ENCODE data around the gene CD247.

CD247 gene

DNA sequence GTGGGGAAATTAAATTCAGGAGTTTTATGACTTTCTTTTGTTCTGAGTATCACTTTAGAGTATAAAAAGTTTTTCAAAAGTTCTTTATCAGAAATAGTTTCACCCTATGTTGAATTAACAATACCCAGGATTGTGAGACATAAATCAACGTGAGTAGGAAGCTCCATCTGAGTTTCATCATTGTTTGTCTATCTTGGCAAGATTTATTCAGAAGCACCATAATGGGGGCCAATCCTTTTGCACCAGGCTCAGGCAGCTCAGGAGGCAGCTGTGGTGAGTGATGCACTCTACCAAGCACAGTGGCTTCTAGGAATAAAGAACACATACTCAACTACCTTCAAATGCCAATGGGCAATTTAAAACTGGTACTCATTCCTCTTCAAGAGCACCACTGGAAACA, 23.3 kb upstream of the CD247 start:
- DNase-seq, result no peak

DNA sequence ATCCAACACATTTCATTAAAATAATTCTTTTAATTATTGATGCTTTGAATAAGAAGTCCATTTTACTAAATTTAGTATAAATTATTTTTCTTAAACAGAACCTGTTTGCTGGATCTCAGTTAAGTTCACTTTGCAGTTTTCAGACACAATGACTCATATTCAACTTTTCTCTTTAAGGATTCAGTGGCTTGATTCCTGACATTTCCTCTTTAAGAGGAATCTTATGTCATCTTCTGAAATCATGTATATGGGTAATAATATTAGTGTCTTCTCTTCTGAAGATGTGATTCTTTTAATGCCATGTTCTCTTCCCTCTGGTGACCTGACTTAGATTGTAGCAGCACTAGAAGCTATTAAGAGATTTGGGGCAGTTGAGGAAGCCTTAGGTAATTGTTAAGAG, 22.7 kb upstream of the CD247 start:
- no peak for DNase-seq

DNA sequence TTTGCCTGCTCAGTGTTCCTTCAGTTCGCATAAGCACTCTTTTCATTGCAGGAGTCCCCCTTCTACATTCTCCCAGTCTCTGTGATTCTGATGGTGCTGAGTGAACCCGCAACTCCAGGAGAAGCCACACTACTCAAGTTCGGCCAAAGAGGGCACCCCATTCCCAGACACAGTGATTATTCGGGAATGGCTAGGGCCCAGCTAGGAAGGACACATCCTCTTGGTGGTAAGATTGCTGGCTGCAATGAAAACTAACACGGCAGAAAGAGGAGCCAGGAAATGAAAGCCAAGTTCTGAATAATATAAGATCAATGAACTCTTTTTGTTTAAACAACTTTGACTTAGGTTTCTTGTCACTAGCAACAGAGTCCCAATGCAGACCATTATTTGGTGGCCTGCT, 20.3 kb upstream of the CD247 start:
- DNase-seq, result no peak

DNA sequence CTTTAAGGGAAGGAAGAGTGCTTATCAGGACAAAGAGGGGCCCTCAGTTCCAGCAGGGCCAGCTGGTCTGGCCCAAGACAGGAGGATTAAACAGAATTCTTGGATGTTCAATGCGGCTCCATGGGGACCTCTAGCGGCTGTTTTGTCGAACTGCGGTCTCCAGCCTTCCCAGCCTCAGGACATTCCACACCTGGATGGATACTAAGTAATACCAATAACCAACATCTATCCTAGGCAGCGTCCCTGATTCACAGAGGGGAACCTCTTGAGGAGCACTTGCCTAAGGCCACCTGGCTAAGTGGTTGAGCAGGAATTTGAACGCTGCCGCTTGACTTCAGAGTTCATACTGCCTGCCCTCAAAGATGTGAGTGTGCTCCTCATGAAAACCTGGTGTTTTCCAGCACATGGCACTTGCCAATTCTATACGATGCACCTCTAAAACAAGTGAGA, 15.5 kb upstream of the CD247 start:
- peak in 3 of 4 experiments; percentile 23 to 51 (median 44) for DNase-seq

DNA sequence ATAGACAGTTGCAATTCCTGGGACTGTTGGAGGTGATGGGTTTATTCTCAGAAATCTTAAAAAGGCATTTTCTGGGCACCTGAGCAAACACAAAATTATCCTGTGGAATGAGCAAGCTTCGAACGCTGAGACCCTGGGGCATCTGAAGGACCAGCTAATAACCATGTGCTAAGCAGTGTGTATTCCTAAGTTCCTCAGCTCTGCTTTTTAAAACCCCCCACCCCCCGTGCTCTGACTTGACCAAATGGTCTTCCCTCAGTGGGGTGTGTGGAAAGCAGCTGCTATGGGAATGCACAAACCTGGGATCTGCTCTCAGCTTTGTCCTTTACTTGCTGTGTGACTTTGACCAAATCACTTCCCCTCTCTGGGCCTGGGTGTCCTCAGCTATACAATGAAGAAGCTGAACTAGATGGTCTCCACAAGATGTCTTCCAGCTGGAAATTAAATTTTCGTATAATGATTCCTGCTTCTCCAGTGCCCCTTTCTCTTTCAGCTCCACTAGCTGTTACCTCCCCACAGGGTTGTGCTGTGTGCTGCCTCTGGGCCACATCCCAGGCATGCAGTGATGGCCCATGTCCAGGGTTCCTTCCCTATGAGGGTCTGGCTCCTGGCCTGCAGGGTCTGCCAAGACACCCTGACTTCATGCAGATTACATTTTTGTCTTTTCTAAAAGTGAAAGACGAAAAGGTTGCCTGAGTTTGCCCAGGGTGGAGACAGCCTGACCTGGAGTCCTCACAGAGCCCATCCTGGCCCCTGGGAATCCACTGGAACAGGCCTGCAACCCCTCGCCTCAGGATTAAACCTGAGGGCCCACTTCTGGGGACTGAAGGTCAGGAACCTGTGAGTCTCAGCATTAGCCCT, 14.9 kb upstream of the CD247 start:
- no peak for DNase-seq

DNA sequence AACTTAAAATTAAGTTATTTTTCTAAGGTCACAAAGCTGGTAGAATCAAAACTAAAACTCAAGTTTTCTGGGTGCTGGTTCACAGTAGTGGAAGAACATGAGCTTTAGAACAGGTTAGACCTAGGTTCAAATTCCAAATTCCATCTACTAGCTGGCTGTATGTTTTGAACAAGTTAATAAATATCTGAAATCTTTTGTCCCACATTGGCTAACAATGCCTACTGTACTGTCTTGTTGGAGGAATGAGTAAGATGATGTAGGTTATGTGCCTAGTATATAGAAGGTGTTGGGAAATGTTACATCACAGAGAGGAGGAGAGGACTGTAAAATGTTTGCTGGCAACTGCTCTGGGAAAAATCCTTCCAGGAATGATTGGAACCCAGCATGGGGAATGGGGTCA, 14.0 kb upstream of the CD247 start:
- DNase-seq, result no peak

DNA sequence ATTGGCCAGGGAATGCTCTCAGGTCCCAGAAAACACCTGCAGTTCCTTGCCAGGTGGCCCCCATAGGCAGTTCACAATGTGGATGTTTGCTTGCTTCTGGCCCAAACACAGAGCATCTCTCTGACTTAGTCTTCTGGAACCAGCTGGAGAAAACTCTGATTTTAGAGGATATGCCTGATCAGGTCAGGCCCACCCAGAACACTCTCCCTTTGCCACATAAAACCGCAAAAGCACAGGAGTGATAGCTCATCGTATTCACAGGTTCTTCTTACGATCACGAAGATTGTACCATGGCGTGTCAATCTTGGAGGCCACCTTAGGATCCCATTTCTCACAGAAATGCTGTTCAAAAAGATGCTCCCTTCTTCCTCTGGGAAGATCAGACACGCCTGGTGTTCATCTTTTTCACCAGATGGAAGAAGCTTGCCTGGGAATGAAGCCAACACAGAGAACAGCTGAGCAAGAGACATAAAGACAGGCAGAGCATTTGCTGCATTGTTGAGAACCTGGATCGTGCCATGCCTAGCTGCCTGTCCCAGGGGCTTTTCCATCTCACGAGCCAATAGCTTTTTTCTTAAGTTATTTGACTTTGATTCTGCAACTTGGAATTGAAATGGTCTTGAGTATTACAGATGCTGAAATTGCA, 11.6 kb upstream of the CD247 start:
- no peak for DNase-seq

DNA sequence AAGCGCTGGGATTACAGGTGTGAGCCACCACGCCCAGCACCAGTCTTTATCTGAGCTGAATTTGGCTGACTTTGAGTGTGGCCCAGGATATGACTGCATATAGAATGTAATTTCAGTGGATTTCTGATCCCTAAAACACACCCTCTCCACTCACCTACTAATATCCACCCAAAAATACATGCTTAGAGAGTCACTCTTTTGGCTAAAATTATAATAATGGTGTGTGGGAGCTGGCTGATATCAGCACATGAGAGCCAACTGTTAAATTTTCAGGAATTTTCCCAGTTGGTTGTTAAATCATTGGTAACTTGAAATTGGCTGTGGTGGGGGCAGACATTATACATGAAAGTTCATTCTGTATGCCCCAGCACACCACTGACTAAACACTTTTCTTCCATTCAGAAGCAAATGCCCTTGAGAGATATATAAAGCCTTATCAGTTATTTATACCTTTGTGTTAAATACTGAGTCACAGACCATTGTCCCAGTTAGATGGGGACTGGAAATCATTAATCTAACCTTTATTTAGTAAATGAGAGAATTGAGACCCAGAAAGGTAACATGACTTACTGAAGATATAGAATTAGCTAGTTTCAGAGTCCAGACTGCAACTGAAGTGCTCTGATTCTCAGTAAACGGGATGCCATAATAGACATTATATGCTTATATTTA, 9.9 kb upstream of the CD247 start:
- DNase-seq, result no peak

DNA sequence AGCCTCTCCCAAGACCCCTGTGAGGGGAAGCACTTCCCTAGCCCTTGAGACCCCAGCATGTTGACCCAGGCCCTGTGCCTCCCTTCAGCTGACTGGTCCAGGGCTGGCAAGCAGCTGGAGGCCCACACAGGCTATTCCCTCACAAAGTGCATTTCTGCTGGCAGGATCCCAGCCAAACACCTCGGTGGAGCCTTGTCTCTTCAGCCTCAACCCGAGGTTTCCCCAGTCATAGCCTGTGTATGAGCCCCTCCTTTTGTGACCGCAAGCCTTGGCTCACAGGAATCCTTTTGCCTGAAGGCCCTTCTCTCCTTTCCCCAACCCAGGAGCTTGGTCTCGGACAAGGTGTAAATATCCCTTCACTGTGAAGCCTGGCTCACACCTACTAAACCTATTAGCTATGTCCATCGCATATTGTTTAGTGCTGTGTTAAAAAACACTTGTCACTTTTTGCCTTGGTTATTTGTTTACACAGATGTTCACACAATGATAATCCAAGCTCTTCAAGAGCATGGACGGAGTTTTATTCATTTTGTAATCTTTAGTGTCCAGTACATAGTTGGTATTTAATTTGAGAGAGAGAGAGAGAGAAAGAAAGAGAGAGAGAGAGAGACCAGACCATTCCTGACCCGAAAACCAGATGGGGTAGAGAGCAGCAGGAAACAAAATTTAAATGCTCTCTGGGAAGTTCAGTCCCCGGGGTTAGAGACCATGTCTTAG, 8.5 kb upstream of the CD247 start:
- no peak for DNase-seq

DNA sequence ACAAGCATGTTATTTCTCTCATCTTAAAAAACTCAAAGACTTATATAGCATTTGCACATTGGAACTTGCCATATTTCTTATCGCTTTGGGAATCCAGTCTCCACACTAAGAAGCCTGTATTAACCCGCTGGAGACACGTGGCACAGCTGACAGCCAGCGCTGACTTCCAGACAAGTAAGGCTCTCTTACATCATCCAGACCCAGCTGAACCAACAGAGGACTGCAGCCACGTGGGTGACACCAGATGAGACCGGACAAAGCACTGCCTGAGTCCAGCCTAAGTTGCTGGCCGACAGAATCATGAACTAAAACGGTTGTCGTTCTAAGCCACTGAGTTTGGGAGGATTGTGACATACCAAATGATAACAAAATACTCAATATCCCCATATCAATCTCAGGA, 6.3 kb upstream of the CD247 start:
- DNase-seq, result no peak

DNA sequence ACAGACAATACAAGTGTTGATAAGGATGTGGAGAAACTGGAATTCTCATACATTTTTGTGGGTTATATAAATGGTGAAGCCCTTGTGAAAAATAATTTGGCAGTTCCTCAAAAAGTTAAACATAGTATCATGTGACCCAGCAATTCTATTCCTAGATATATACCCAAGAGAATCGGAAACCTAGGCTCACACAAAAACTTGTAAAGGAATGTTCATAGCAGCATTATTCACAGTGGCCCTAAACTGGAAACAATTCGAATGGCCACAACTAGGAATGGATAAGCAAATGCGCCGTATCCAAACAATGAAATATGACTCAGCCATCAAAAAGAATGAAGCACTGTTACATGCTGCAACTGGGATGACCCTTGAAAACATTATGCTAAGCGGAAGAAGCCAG, 3.9 kb upstream of the CD247 start:
- DNase-seq, result no peak

DNA sequence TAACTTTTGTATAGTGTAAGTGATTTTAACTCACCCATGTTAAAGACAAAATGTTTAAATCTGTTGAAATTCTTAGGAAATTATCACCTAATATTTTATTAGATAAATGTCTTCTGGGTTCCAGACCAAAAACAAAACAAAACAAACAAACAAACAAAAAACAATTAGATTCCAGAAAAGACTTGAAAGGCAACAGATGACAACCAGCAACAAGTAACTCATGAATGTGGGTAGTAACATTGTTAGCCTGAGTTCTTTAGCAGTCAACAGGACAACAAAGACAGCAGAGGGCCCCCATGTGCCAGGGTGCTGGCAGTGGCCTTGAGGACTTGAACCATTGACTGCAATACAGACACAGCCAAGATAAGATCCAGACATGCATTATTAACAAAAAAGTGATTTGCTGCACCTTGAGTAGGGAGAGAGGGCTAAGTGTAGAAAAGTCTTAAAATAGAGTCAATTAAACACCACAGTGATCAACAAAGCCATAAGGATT, 2.4 kb upstream of the CD247 start:
- DNase-seq, result no peak

DNA sequence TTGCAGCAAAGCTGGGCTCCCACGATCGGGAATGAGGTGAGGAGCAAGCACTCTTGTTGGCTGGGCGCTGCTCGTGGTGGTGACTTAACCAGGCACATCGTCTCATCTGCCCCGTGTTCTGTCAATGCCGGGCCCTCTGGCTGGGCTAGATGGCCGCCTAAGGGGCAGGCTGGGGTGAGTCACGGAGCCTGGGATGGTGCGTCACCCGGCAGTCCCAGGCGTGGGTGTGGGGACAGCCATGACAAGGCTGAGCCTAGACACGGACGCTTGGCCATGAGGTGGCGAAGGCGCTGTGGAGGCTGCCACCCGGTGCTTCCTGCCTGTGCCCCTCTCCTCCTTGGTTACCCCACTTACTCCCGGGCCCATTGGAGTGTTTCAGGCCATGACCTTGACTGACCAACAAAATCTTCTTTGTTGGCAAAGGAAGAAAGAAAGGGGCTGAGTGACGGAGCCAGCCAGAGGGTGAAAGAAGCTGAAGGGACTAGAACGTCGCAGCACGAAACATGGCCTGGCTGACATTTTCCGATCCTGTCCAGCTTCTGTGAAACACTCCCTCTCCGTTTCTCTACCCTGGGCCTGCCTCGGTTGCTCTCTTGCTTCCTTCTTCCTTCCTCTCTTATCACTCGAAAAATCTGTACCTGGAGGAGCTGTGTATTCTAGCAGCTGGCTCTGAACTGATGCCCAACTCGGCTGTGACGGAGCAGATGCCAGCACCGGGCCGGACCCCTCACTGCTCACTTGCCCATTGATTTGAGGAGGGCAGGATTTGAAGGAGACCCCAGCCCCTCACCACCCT, 596 bp downstream of the CD247 start:
- peak; percentile 62 to 73 (median 70) for DNase-seq

DNA sequence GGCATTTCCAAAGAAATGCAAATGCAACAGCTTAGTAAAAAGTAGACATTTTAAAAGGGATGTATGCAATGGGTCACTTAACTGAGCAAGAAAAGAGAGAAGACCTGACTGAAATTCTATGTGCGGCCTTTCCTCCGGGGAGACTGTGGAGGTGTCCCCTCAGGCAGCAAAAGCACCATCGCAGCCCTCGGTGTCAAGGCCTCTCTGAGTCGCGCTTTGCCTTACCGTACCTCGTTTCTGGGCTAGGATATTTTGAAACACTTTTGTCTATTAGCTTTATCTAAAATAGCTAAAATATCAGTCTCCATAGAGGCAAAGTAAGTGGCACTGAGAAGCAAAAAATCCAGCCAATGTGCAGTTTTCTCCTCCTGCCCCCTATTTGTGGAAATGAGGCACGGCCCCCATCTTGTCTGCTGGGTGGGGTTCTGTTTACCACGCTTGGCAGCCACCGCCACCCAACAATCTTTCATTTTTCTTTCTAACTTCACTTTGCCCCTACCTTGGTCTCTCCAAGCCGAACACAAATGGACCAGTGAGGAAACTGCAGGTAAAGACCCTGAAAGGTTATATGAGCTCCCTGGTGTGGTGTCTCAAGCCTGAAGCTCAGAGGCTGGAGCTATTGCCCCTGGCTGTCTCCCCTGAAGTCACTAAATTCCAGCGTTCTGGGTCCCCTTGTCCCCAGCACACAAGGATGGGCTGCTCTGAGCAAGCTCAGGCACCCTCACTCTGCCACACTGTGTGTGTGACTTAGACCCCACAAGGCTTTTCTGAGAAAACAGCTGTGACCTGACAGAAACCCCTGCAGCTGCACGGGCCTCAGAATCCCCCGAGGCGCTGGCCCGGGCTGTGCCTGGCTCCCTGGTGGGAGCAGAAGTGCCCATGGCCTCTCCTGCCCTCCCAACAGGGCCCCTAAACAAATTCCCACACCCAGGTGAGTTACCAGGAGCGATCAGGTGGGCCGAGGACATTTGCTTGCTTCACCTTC, 1.6 kb downstream of the CD247 start:
- DNase-seq, result peak in 1 of 4 experiments; percentile 34

DNA sequence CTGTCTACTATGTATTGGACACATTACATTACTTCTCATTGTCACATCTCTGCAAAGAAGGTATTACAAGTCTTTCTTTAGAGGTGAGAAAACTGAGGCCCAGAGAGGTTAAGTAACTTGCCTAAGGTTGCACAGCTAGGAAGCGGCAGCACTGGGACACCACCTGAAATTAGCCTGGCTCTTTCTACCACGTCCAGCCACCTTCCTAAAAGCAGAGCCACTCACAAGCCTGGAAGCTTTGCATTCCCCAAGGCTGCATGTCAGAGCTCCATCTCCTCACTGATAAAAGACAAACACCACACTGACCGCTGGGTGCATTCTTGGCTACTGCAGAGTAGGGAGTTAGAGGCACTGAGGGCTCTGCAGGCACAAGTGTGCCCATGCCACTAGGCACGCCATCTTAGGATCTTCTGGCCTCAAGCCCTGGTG, 2.4 kb downstream of the CD247 start:
- no peak for DNase-seq

DNA sequence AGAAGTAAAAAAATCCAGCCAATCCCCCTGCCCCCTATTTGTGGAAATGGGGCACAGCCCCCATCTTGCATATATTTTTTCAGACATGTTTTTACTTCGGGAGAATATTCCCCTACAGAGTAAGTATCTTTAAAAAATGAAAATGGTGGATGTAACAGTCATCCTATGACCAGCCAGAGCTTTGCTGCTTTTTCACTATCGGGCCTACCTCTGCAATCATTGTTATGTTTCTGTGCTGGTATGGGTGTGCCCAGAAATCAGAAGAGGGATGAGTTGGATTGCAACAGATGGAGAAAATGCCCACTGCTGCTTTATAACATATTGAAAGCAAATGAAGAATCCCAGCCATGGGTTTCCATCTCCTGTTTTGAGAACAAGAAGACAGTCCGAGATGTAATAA, 2.9 kb downstream of the CD247 start:
- DNase-seq, result no peak

DNA sequence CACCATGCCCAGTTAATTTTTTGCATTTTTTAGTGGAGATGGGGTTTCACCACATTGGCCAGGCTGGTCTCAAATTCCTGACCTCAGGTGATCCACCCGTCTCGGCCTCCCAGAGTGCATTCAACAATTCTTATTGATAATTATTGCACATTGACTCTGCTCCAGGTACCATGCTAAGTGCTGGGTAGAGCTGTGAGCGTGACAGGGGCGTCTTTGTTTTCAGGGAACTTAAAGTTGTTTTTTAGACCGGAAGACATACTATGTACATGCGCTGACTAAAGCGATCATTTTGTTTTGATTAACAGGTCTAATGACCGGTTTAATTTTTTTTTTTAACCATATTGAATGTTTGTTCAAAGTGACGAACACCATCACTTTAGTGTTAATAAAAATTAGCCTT, 4.0 kb downstream of the CD247 start:
- DNase-seq, result no peak

DNA sequence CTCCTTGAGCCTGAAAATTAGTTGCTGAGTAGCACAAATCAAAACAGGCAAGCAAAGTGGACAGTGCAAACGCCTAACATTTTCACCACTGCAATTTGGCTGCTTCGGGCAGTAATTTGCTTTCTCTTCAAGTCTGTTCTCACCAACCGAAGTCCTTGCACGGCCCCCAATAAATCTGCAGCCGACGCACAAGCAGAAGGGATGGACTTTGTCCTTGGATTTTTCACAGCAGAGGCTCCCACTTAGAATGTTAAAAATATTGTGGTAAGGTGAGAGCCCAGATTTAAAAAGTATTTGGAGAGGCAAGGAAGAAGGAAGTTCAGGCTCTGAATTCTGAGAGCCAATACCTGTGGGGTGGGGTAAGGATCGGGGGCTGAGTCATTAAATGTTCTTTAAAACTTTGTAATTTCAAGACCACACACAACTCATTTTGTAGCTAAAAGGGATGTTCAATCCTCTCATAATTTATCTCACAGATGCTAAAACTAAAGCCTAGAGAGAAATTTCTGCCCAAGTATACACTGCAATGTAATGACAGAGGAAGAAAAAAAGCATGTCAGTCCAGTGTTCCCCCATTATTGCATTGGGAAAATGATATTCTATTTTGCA, 6.2 kb downstream of the CD247 start:
- no peak for DNase-seq

DNA sequence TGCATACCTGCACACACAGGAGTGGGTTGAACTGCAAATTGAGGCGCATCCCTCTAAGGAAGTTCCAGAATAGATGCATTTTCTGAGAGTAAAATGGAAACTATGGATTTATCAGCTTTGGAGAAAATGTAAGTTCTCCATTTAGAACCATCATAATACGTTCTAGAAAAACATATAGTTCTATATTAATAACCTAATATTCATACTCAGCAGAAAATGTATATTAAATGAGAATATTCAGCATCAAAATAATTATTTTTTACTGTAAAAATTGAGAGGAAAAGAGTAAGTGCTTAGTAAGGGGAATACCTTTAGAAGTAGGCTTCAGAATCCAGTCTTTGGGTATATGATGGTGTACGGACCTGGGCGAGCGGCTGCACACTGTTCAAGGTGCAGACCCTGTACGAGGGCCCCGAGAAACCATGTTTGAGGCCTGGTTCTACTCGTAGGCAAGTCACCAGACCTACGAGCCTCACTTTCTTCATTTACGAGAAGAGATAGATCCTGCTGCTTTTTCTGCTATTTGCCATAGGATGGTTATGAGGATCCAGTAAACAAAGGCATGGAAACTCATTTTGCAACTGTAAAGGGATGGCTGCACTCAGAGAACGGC, 6.8 kb downstream of the CD247 start:
- no peak for DNase-seq

DNA sequence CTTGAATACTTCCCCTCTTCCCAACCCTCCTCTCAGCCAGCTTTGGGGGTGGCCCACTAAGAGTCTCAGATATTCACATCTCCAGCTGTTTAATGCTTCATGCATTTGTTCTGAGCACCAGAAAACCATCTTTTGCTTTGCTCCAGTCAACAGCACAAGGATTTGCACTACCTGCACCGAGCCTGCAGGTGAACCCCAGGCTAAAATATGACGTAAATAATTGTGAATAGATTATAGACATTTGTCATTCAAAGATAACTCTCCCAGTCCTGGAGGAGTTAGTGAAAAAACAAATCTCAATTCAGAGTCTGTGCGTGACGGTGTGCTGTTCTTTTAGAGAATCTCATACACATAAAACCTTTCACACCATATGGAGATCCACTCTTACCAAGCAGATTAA, 7.4 kb downstream of the CD247 start:
- DNase-seq, result no peak

Measured in activated naive CD4-positive, alpha-beta T cell (primary cell).